MM.1S (cell line): ENCODE results near the gene SCAMP4.
"Not testable (repeated sequence)": the region's sequence is repeated elsewhere in the genome, so short reads cannot be mapped to it uniquely, and the experiment has no call there.

Experiments used
- DNase-seq: peaks from one replicate; pipeline ENCODE4 v3.0.0-alpha.2; 2015
- H2AFZ ChIP-seq: fragments of 300-600 bp; sonication (generic); 2 replicates; pipeline ENCODE4 v1.6.0; 2016; ENCODE audit warnings: antibody characterized with exemption, low read length
- H3F3A ChIP-seq: fragments of 300-600 bp; sonication (generic); 2 replicates; pipeline ENCODE4 v1.6.1; 2016; ENCODE audit warnings: mild to moderate bottlenecking, antibody characterized with exemption, low read length, moderate library complexity, mixed read lengths; ENCODE audit not compliant: insufficient read depth
- H3K27ac ChIP-seq: fragments of 300-600 bp; sonication (generic); 2 replicates; pipeline ENCODE4 v1.5.1; 2016; ENCODE audit warnings: mild to moderate bottlenecking, low read length
- H3K27me3 ChIP-seq: fragments of 300-600 bp; sonication (generic); replicated peaks from 2 replicates; pipeline ENCODE4 v1.6.0; 2016; ENCODE audit warnings: low read length; ENCODE audit not compliant: insufficient read depth
- H3K36me3 ChIP-seq: fragments of 300-600 bp; sonication (generic); replicated peaks from 2 replicates; pipeline ENCODE4 v1.6.1; 2016; ENCODE audit warnings: mild to moderate bottlenecking, low read length, mixed read lengths; ENCODE audit not compliant: insufficient read depth
- H3K4me1 ChIP-seq: fragments of 300-600 bp; sonication (generic); 2 replicates; pipeline ENCODE4 v1.6.1; 2016; ENCODE audit warnings: low read length, mixed read lengths
- H3K4me2 ChIP-seq: fragments of 300-600 bp; sonication (generic); 2 replicates; pipeline ENCODE4 v1.6.0; 2016; ENCODE audit warnings: low read depth, low read length
- H3K4me3 ChIP-seq: fragments of 300-600 bp; sonication (generic); 2 replicates; pipeline ENCODE4 v1.5.1; 2016; ENCODE audit warnings: low read length, mixed read lengths
- H3K79me2 ChIP-seq: fragments of 300-600 bp; sonication (generic); 2 replicates; pipeline ENCODE4 v1.6.1; 2016; ENCODE audit warnings: mixed run types, low read length, mixed read lengths
- H3K9ac ChIP-seq: fragments of 300-600 bp; sonication (generic); 2 replicates; pipeline ENCODE4 v1.6.1; 2016; ENCODE audit warnings: low read length, mixed read lengths
- H3K9me2 ChIP-seq: fragments of 300-600 bp; sonication (generic); replicated peaks from 2 replicates; pipeline ENCODE4 v1.6.1; 2016; ENCODE audit warnings: mild to moderate bottlenecking, low read length, mixed read lengths; ENCODE audit not compliant: insufficient read depth
- H3K9me3 ChIP-seq: fragments of 300-600 bp; sonication (generic); replicated peaks from 2 replicates; pipeline ENCODE4 v1.6.1; 2016; ENCODE audit warnings: mild to moderate bottlenecking, low read length, mixed read lengths; ENCODE audit not compliant: insufficient read depth
- H4K20me1 ChIP-seq: fragments of 300-600 bp; sonication (generic); 2 replicates; pipeline ENCODE4 v1.6.1; 2016; ENCODE audit warnings: mild to moderate bottlenecking, low read length, moderate library complexity, mixed read lengths; ENCODE audit not compliant: insufficient read depth
- CTCF ChIP-seq: fragments of 300-600 bp; sonication (generic); IDR thresholded peaks from 2 replicates; pipeline ENCODE4 v1.5.1; 2016; ENCODE audit warnings: antibody characterized with exemption, low read length, mixed read lengths
- EZH2 ChIP-seq: fragments of 300-600 bp; sonication (generic); optimal IDR thresholded peaks from 2 replicates; pipeline ENCODE3; 2017; ENCODE audit warnings: low read depth, mild to moderate bottlenecking, antibody characterized with exemption, low read length, mixed read lengths

The SCAMP4 gene

DNA sequence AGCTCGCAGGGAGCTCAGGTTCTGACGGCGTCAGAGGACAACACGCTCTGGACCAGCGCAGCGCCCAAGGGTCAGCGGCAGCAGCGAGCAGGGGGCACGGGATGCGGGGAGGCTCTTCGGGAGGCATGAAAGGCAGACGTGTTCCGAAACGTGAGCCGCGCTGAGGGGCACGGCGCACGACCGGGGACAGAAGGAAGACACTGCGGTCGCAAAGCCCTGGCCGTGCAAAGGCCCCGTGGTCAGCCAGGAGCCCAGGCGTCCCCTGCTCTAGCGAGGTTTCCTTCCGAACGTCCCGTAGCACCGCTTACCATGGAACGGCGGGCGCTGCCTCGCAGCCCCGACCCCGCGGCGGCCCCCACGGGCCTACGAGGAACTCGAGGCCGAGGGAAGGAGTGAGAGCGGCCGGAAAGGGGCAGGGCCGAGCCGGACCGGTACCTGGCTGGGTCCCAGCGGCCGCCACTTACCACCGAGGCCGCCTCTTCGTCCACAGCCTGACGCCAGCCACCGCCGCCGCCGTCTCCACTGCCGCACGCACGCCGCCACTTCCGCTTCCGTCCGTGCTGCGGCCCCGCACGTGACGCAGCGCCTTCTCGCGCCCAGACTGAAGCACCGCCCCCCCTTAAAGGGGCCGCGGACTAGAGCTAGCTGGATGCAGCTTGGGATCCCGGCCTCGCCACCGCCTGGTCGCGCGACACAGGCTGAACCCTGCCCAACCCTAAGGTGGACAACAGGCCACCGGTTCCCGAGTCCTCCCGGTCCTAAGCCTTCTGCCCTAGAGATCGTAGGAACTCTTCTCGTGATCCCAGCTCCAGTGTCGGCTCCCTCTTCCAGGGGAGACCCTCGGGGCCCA is 29.3 kb upstream of the SCAMP4 start:
- peak overlapping the region; percentile 71 for H3K27ac ChIP-seq
- H3K9me3 ChIP-seq, result no peaks in the 10 kb centered on the region
- peak overlapping the region; percentile 91 for H2AFZ ChIP-seq
- peaks cover 12% of the 10 kb centered on the region; the same call in 1 of the 2 replicates for H4K20me1 ChIP-seq
- 0 out of 2 replicates have a peak, but pooled peaks cover 12% of the 10 kb centered on the region for H3F3A ChIP-seq
- no peaks in the 10 kb centered on the region for H3K27me3 ChIP-seq
- H3K4me1 ChIP-seq, result peaks cover 11% of the 10 kb centered on the region
- peaks cover 4% of the 10 kb centered on the region for H3K36me3 ChIP-seq
- TF ChIP-seq CTCF, result peak; percentile 34; the same call in 1 of the 2 replicates
- no peak for TF ChIP-seq EZH2
- peaks cover 66% of the 10 kb centered on the region for H3K79me2 ChIP-seq
- peak; percentile 98 for DNase-seq
- peak overlapping the region; percentile 92 for H3K9ac ChIP-seq
- H3K9me2 ChIP-seq, result no peaks in the 10 kb centered on the region
- peak overlapping the region; percentile 87 for H3K4me3 ChIP-seq
- peak overlapping the region; percentile 99 for H3K4me2 ChIP-seq

DNA sequence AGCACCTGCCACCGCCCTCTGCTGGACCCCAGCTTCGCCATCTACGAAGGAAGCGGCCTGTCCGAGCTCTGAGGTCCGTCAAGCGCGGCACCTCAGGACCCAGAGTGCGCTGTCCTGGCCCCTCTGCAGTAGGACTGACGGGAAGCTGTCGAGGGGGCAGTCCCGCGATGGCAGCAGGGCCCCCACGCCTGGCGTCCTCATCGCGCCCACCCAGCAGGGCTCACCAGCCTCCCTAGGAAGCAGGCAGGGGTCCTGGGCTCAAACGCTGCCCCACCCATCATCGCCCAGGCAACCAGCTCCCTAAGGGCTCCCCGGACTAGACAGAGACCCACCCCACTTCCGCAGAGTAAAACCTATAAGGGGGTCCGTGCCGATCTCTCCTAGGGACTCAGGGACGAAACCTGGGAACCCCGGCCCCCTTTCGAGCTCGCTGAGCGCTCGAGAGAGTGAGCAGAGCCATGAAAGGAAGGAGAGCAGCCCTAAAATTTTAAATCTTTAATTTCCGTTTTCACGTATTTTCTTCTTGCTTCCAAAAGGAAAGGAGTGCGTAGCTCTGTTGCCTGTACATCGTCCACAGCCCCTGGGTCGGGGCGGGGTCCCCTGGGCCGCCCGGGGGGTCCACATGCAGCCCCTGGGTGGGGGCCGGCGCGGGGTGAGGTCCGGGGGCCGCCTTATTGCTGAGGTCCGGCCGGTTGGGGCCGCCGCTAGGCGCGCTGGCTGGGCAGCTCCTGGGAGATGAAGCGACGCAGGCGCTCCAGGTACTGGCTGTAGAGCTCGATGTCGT is 28.5 kb upstream of the SCAMP4 start:
- Histone ChIP-seq H3K27ac (peak overlapping the region; percentile 71; the same call in 1 of the 2 replicates), H3F3A (0 out of 2 replicates have a peak, but pooled peaks cover 12% of the 10 kb centered on the region)

GRCh38 chr19:1877280-1877660 is 27.9 kb upstream of the SCAMP4 start:
- Histone ChIP-seq H3F3A (0 out of 2 replicates have a peak, but pooled peaks cover 12% of the 10 kb centered on the region), H3K4me1 (peaks cover 11% of the 10 kb centered on the region), H3K79me2 (peaks cover 62% of the 10 kb centered on the region), H4K20me1 (peaks cover 12% of the 10 kb centered on the region; the same call in 1 of the 2 replicates)
- not testable (repeated sequence) for DNase-seq, H3K4me2 ChIP-seq, H3K9ac ChIP-seq, H3K9me3 ChIP-seq, H3K9me2 ChIP-seq, H3K27me3 ChIP-seq, H3K27ac ChIP-seq, H3K36me3 ChIP-seq, H3K4me3 ChIP-seq, H2AFZ ChIP-seq

More for the DNA sequence above, 28.5 kb upstream of the SCAMP4 start:
- peak overlapping the region; percentile 87 for H3K4me3 ChIP-seq
- H3K4me1 ChIP-seq, result peaks cover 11% of the 10 kb centered on the region
- peak overlapping the region; percentile 99 for H3K4me2 ChIP-seq
- not testable (repeated sequence) for H3K9me3 ChIP-seq, H3K27me3 ChIP-seq, DNase-seq, H3K36me3 ChIP-seq, H3K9me2 ChIP-seq
- peaks cover 12% of the 10 kb centered on the region; the same call in 1 of the 2 replicates for H4K20me1 ChIP-seq
- peaks cover 62% of the 10 kb centered on the region for H3K79me2 ChIP-seq
- peak overlapping the region; percentile 91 for H2AFZ ChIP-seq
- H3K9ac ChIP-seq, result peak overlapping the region; percentile 92

GRCh38 chr19:1878583-1878982 is 26.6 kb upstream of the SCAMP4 start:
- not testable (repeated sequence) for H3K36me3 ChIP-seq, H3K9me2 ChIP-seq, H3K4me3 ChIP-seq, H3K9me3 ChIP-seq, H3K27ac ChIP-seq, H3K4me2 ChIP-seq, H3K27me3 ChIP-seq, H4K20me1 ChIP-seq, H2AFZ ChIP-seq, H3K9ac ChIP-seq, DNase-seq
- Histone ChIP-seq H3K79me2 (peaks cover 62% of the 10 kb centered on the region), H3F3A (0 out of 2 replicates have a peak, but pooled peaks cover 12% of the 10 kb centered on the region), H3K4me1 (peaks cover 13% of the 10 kb centered on the region)

- not testable (repeated sequence) for DNase-seq, H4K20me1 ChIP-seq, H3K9ac ChIP-seq, H3K9me2 ChIP-seq, H3K4me3 ChIP-seq, H3K36me3 ChIP-seq, H2AFZ ChIP-seq, H3K27ac ChIP-seq, H3K9me3 ChIP-seq, H3F3A ChIP-seq, H3K27me3 ChIP-seq, H3K4me2 ChIP-seq
- Histone ChIP-seq H3K79me2 (peaks cover 62% of the 10 kb centered on the region), H3K4me1 (peaks cover 15% of the 10 kb centered on the region)
These were observed 25.2 kb upstream of the SCAMP4 start for GRCh38 chr19:1879982-1880381.
